HG03175 (cell line): ENCODE measurements around the gene SGK1.
"Not testable (repeated sequence)": the region's sequence is repeated elsewhere in the genome, so short reads cannot be mapped to it uniquely, and the experiment has no call there.

Experiments
- ATAC-seq: cut with Tn5 transposase; IDR thresholded peaks from one replicate; pipeline ENCODE4 v1.9.1; 2021; ENCODE audit warnings: mild to moderate bottlenecking, moderate library complexity; ENCODE audit not compliant: unreplicated experiment

The SGK1 gene

GRCh38 chr6:134230087-134230700 is 87.7 kb downstream of the SGK1 start:
- no peak for ATAC-seq

GRCh38 chr6:134229520-134229919 is 88.4 kb downstream of the SGK1 start:
- ATAC-seq = no peak

GRCh38 chr6:134223796-134224420 is 94.0 kb downstream of the SGK1 start:
- no peak for ATAC-seq

- no peak for ATAC-seq
These were observed 96.7 kb downstream of the SGK1 start for GRCh38 chr6:134221250-134221649.

GRCh38 chr6:134217798-134218140 is 100.1 kb downstream of the SGK1 start:
- no peak for ATAC-seq

- no peak for ATAC-seq
These were observed 100.7 kb downstream of the SGK1 start for GRCh38 chr6:134217105-134217797.

GRCh38 chr6:134216301-134217010 is 101.5 kb downstream of the SGK1 start:
- peak; percentile 70 for ATAC-seq

- ATAC-seq = not testable (repeated sequence)
These were observed 104.5 kb downstream of the SGK1 start for GRCh38 chr6:134213410-134213809.

- ATAC-seq = no peak
These were observed 106.6 kb downstream of the SGK1 start for GRCh38 chr6:134211297-134211696.

- ATAC-seq = no peak
These were observed 110.5 kb downstream of the SGK1 start for GRCh38 chr6:134207421-134207820.

- ATAC-seq = no peak
These were observed 112.5 kb downstream of the SGK1 start for GRCh38 chr6:134205366-134205765.

- not testable (repeated sequence) for ATAC-seq
These were observed 113.2 kb downstream of the SGK1 start for GRCh38 chr6:134204759-134205158.

- ATAC-seq = no peak
These were observed 113.9 kb downstream of the SGK1 start for GRCh38 chr6:134204031-134204430.

- no peak for ATAC-seq
These were observed 116.2 kb downstream of the SGK1 start for GRCh38 chr6:134201716-134202115.

- ATAC-seq = no peak
These were observed 117.9 kb downstream of the SGK1 start for GRCh38 chr6:134199848-134200606.

- ATAC-seq = no peak
These were observed 119.8 kb downstream of the SGK1 start for GRCh38 chr6:134198093-134198492.

- not testable (repeated sequence) for ATAC-seq
These were observed 120.2 kb downstream of the SGK1 start for GRCh38 chr6:134197685-134198084.

- peak; percentile 81 for ATAC-seq
These were observed 121.2 kb downstream of the SGK1 start for GRCh38 chr6:134196568-134197193.

- no peak for ATAC-seq
These were observed 121.9 kb downstream of the SGK1 start for GRCh38 chr6:134195985-134196384.

GRCh38 chr6:134195164-134195906 is 122.6 kb downstream of the SGK1 start:
- no peak for ATAC-seq
